Stimulated activated CD4-positive, alpha-beta T cell treated with anti-CD3 and anti-CD28 coated beads, Interleukin-2, amount 100 ng/mL, for 24 hours (primary cell): ENCODE results near the gene KCNH2.
A peak's percentile ranks its signal among the peaks of the same experiment; 100 is the strongest.

Source experiments
- DNase-seq, 2 donors: peaks; one replicate each; pipeline ENCODE4 v3.0.0-alpha.2; 2020

The KCNH2 gene

GRCh38 chr7:150903606-150904005 is 74.5 kb downstream of the KCNH2 start:
- DNase-seq, result peak in 1 of 2 donors; percentile 19

DNA sequence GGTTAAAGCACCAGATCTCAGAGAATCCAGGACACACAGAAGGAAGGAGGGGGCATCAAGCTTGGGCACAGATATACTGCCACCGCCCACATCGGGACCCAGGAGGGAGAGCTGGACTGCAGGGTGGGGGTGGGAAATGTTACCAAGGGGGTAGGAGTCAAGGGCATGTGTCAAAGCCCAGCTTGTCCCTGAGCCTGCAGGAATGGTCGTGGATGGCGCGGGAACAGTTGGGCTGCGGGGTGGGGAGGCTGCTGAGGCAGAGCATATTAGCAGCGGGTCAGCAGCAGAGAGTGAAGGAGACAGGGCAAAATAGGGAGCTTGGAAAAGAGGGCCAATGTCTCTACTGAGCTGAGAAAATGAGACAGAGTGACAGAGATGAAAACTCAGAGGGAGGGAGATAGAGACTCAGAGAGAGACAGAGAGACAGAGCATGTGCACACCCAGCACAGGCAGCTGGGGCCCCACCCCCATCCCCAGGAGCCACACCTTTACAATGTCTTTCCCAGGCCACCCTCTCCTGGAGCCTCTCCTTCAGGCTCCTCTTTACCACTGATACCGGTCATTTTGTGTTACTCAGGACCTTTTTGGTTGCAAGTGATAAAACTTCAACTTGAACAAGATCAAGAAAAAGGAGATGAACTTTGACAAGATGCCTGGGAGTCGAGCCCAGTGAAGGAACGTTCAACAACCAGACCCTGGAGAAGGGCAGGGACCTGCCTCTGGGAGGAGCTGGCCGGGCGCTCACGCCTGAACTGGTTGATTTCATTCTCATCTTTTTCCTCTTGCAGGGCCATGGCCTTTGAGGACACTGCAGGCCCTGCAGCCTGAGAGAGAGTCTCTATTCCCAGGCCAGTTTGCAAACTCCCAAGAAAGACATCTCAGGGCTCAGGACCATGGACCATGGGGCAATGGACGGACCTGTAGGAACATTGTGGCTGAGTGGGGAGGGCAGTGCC is 75.8 kb downstream of the KCNH2 start:
- DNase-seq, result no peak

DNA sequence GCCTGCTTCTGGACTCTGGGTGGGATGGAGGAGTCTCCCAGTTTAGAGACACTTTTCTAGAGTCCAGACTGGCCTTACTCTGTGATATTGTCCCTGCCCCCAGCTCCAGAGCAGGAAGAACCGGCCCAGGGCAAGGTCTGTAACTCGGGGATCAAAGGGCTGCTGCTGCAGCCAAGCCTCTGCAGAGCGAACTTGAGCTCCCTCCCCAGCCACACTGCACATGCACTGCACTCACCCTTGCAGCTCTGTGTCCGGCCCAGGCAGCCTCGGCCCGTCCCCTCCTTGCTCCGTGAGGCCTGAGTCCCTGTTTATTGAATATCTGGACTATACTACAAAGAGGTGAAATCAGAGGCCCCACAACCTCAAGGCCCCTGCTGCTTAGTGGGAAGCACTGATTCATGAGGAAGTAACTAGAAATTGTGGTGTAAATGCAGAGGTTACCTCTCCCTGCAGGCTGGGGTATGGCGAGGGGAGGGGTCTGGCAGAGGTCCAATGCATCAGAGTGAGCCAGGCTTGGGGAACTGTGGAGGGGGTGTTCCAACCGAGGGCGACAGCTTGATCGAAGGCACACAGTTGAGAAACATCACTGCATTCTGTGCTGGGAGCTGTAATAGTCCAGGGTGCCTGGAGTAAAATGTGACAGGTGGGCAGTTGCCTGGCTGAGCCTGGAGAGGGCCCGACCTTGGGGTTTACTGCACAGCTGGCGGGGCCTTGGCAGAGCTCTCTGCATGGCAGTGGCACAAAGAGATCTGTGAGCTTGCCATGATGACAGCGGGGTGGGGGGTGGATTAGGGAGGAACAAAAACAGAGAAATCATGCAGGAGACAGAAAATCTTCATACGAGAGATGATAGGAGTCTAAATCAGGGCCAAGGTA is 76.7 kb downstream of the KCNH2 start:
- no peak for DNase-seq

DNA sequence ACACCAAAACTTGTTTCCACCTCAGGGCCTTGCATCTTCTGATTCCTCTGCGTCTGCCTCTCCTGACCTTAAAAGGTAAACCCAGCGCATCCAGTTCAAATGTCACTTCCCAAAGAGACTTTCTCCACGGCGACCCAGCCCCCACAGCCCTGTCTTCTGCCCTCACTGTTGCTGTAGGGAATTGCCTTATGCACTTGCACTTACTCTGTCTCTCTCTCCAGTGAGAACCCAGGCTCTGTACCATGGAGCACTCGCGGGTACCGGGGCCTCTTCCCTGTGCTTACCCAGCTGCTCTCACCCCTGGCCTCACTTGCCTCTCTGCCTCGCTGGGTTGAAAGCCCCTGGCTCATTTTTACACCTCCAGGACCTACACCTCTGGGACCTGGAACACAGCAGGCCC is 77.4 kb downstream of the KCNH2 start:
- DNase-seq, result no peak

- peak; percentile 84 for DNase-seq
These were observed 79.6 kb downstream of the KCNH2 start for GRCh38 chr7:150898475-150899011.

DNA sequence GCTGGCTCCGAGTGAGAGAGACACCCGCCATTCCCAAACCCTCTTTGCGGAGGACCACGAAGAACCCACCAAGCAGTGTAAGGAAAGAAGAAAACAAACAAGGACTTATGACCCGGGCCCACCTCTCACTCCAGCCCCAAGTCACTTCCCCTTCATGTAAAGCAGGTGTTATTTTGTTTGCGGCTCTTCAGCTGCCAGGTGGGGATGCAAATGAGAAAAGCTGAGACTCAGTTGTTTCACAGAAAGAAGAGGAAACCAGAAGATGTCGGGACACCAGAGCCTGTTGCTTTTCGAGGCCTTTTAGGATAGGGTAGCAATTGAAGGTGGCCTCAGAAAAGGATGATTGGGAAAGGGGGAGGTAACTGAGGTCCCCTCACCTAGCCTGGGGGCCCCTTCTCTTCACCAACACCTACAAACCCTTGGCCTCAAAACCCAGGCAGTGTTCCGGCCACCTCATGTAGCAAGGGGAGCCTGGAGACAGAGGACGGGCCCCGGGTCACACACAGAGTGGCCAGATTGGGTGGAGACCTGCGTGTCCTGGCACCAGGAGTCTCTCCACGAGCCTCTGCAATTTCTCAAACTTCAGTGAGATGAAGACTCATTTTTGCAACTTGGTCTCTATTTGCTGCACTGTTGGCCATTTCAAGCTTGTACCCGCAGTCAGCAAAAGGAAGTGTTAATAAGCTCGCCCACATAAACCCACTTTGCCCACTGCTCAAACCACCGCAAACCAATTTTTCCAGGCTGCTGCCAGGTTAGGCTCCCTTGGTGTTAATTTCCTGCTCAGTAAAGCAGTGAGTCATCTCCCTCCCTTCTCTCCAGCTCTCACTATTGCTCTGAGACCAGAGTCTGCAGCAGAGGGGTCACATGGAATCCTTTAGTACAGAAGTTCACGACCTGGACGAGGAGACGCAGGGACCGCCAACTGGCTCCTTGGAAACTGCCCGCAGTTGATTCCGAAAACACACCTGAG is 80.3 kb downstream of the KCNH2 start:
- DNase-seq, result peak in 1 of 2 donors; percentile 49

GRCh38 chr7:150896562-150897209 is 81.4 kb downstream of the KCNH2 start:
- no peak for DNase-seq

GRCh38 chr7:150895809-150896208 is 82.3 kb downstream of the KCNH2 start:
- DNase-seq, result no peak
